Measurements from ENCODE around the gene KIF16B.

The KIF16B gene

DNA sequence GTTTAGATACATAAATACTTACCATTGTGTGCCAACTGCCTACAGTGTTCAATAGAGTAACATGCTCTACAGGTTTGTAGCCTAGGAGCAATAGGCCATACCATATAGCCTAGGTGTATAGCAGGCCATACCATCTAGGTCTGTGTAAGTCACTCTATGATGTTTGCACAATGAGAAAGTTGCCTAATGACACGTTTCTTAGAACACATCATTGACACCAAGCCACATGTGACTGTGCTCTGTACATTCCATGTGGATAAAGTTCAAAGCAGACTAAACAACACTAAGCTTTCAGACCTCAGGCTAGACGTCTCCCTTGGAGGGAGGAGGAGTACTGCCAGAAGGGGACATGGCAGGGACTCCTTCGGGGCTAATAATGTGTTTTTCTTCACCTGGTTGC is 93.6 kb downstream of the KIF16B start:
- TF ChIP-seq, protein P1, sequence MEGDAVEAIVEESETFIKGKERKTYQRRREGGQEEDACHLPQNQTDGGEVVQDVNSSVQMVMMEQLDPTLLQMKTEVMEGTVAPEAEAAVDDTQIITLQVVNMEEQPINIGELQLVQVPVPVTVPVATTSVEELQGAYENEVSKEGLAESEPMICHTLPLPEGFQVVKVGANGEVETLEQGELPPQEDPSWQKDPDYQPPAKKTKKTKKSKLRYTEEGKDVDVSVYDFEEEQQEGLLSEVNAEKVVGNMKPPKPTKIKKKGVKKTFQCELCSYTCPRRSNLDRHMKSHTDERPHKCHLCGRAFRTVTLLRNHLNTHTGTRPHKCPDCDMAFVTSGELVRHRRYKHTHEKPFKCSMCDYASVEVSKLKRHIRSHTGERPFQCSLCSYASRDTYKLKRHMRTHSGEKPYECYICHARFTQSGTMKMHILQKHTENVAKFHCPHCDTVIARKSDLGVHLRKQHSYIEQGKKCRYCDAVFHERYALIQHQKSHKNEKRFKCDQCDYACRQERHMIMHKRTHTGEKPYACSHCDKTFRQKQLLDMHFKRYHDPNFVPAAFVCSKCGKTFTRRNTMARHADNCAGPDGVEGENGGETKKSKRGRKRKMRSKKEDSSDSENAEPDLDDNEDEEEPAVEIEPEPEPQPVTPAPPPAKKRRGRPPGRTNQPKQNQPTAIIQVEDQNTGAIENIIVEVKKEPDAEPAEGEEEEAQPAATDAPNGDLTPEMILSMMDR (IDR thresholded peaks at IDR 0.05), result no peak

DNA sequence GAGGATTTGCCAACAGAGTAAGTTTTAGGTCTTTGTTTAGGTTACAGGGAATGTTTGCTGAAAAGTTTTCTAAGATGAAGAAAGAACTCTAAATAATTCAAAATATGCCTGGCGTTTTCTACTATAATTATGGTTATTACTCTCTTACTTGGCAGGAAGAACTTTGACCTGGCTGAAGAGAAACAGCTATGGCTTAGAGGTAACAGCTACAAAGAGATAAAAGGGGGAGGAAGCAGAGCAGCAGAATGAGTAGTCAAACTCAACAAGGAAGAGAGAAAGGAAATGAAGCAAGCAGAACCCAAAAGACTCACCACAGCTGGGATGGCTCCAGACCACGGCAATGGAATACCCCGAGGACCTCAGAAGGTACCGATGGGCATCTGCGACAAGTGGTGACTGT is 95.6 kb downstream of the KIF16B start:
- TF ChIP-seq, protein P1 (IDR thresholded peaks at IDR 0.05), result no peak

DNA sequence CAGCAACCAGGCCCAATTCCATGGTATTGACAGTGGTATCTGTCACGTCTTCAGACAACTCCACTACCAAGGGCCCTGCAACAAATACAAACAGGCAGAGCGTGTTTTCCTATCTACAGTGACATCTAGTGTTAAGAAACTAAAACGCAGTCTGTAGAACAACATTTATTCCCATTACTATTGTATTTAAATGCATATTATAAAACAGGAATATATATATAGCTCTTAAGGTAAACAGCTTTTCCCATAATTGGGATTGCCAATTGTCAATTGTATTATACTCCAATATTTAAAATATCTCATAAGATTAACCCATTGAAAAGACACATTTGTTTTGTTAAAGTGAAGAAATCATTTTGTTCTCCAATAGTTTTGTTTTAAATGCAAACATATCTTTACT is 97.2 kb downstream of the KIF16B start:
- TF ChIP-seq, protein P1 (IDR thresholded peaks at IDR 0.05), result peak; percentile 72

DNA sequence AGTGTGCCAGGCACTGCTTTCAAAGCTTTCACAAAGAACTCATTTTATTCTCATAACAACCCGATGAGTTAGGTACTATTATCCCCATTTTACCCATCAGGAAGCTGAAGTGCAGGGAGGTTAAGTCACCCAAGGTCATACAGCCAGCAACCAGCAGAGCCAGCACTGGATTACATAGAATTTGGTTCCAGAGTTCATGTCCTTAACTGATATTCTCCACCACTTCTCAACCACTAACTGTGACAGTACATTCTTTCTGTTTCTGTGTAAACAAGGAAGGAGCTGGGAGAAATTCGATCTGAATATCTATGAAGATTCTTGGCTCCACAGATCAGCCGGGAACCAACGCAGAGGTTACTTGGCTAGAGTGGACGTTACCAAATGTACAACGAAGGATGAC is 98.0 kb downstream of the KIF16B start:
- TF ChIP-seq, protein P1 (IDR thresholded peaks at IDR 0.05), result no peak

DNA sequence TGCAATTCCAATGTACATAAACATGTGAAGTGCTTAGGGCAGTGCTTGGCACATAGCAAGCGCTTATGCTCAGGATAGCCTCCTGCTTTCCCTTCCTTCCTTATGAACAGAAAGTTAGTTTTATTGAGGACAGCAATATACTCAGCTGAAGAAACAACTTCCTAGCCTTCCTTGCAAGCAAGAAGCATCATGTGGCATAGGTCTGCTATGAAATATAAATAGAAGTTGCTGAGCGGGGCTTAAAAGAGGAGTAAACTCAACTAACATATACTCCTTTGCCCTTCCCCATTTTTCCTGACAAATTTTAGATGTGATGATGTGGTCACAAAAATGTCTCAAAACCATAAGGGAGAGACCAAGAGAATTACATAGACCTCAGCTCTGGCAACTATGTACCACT is 98.9 kb downstream of the KIF16B start:
- TF ChIP-seq, protein P1 (IDR thresholded peaks at IDR 0.05), result no peak

DNA sequence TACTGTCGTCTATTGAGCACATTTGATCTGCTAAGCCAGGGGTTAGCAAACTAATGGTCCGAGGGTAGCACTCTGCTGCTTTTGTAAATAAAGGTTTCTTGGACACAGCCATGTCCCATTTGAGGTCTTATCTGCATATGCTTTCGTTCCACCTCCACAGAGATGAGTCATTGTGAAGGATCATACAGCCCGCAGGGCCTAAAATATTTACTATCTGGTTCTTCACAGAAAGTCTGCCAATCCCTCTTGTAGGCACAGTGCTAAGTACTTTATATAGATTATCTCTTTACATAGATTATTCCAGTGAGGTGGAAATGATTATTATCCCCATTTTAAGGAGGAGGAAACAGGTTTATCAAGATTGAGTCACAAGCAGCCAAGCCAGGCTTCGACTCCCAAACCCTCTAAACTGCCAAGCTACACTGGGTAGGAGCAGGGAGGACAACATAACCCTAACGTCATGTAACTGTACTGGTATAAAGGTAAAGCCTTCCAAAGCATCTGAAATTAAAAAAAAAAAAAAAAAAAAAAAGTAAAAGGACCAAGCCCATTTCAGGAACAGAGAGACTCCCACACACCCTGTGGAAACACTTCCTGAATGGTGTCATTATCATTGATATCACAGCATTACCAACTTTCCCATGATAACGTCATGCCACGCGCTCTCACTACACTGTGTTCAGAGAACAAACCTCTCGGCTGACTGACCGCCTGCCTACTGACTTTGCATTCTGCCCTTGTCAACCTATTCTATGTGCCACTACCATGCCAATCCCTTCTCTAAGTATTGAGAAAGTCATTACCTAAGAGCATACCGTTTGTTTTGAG is 101.0 kb downstream of the KIF16B start:
- TF ChIP-seq, protein P1 (IDR thresholded peaks at IDR 0.05), result no peak

DNA sequence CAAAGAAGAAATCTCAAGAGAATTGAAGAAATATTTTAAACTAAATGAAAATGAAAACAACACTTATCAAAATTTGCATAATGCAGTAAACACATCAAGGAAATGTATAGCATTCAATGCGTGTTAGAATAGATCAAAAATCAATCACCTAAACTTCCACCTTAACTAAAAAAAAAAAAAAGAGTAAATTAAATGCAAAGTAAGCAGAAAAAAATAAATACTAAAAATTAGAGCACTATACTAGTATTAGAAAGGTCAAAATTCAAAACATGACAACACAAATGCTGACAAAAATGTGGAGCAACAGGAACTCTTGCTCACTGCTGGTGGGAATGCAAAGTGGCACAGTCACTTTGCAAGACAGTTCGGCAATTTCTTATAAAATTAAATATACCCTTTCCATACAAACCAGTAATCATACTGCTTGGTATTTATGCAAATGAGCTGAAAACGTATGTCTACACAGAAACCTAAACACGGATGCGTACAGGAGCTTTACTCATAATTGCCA is 103.8 kb downstream of the KIF16B start:
- TF ChIP-seq, protein P1 (IDR thresholded peaks at IDR 0.05), result no peak

Measured in LNCAP (cell line).